Mammary epithelial cell (primary cell): ENCODE results near the gene CHD9.

Experiments
- EZH2 ChIP-seq: IDR thresholded peaks from 2 replicates; pipeline ENCODE4 v1.6.1; 2012; ENCODE audit warnings: low read length, inconsistent platforms, borderline replicate concordance
- TF ChIP-seq, protein P1 (sequence below), 2 donors: IDR thresholded peaks in 1 of 2; conservative IDR thresholded peaks in 1 of 2; 2 replicates each; pipeline ENCODE4 v1.5.1; 2011 to 2012; ENCODE audit warnings: inconsistent platforms in 2 of 2, low read length in 2 of 2, mild to moderate bottlenecking in 2 of 2, control low read depth in 1 of 2, low read depth in 1 of 2; ENCODE audit not compliant: insufficient read depth in 1 of 2; ENCODE audit errors: extremely low read depth in 1 of 2

DNA sequence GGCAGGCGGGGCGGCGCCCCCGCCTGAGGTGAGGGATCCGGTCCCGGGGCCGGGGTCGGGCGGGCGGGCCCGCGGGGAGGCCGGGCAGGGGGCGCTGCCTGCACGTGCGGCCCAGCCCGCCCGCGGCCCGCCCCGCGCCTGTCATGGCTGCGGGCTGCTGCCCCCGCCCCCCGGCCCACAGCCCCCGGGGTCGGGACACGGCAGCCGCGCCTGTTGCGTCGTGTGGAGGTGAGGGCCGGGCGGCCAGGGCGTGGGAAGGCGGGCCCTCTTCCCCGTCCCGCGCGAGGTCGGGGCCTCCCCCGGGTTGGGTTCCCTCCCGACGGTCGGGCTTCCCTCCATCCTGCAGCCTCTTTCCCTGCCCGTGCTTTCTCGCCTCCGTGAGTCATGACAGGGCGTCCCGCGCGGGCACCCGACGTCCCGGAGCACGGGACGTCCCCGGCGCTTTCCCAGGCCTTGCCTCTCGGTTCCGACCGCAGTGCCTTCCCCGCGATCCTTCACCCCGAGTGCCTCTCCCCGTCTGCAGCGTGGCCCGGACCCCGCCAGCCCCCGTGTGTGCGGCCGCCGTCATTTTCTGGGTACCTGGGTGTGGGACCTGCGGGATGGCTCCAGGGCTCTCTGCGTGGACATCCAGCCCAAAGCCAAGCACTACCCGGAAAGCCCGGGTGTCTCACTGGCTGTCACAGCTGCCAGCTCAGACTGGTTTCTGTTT lies 76.7 kb downstream of the CHD9 start:
- TF ChIP-seq, protein P1, sequence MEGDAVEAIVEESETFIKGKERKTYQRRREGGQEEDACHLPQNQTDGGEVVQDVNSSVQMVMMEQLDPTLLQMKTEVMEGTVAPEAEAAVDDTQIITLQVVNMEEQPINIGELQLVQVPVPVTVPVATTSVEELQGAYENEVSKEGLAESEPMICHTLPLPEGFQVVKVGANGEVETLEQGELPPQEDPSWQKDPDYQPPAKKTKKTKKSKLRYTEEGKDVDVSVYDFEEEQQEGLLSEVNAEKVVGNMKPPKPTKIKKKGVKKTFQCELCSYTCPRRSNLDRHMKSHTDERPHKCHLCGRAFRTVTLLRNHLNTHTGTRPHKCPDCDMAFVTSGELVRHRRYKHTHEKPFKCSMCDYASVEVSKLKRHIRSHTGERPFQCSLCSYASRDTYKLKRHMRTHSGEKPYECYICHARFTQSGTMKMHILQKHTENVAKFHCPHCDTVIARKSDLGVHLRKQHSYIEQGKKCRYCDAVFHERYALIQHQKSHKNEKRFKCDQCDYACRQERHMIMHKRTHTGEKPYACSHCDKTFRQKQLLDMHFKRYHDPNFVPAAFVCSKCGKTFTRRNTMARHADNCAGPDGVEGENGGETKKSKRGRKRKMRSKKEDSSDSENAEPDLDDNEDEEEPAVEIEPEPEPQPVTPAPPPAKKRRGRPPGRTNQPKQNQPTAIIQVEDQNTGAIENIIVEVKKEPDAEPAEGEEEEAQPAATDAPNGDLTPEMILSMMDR (conservative IDR thresholded peaks at IDR 0.05 in 1 of 2, IDR thresholded peaks at IDR 0.05 in 1 of 2; ENCODE audit: extremely low read depth in 1 of 2, insufficient read depth in 1 of 2, low read depth in 1 of 2, low read length in 2 of 2) = no peak
- no peak for TF ChIP-seq EZH2
